Uterus (tissue), 2 donors: ENCODE data around the gene PSME2.

ENCODE experiments used
- POLR2A ChIP-seq, 2 donors: fragments of 450-650 bp; IDR thresholded peaks; one replicate each; pipeline ENCODE4 v1.6.1; 2016; ENCODE audit warnings: antibody characterized with exemption in 2 of 2, mild to moderate bottlenecking in 1 of 2, moderate library complexity in 1 of 2
- TF ChIP-seq, protein P1 (sequence below), 4 experiments: fragments of 200-600 bp in 2 of 4; fragments of 450-650 bp in 2 of 4; sonication (generic) in 2 of 4; IDR thresholded peaks; one replicate each; pipeline ENCODE4 v1.5.1; 2016 to 2019; ENCODE audit warnings: antibody characterized with exemption in 4 of 4, mild to moderate bottlenecking in 2 of 4, moderate library complexity in 1 of 4

DNA sequence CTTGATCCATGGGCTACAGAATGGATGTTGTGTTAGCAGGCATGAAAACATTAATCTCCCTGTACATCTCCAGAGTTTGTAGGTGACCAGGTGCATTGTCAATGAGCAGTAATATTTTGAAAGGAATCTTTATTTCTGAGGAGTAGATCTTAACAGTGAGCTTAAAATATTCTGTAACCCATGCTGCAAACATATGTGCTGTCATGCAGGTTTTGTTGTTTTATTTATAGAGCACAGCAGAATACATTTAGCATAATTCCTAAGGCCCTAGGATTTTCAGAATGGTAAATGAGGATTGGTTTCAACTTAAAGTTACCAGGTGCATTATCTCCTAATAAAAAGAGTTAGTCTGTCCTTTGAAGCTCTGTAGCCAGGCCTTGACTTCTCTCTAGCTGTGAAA is 19.5 kb downstream of the PSME2 start:
- TF ChIP-seq POLR2A (IDR thresholded peaks at IDR 0.05): no peak
- TF ChIP-seq, protein P1, sequence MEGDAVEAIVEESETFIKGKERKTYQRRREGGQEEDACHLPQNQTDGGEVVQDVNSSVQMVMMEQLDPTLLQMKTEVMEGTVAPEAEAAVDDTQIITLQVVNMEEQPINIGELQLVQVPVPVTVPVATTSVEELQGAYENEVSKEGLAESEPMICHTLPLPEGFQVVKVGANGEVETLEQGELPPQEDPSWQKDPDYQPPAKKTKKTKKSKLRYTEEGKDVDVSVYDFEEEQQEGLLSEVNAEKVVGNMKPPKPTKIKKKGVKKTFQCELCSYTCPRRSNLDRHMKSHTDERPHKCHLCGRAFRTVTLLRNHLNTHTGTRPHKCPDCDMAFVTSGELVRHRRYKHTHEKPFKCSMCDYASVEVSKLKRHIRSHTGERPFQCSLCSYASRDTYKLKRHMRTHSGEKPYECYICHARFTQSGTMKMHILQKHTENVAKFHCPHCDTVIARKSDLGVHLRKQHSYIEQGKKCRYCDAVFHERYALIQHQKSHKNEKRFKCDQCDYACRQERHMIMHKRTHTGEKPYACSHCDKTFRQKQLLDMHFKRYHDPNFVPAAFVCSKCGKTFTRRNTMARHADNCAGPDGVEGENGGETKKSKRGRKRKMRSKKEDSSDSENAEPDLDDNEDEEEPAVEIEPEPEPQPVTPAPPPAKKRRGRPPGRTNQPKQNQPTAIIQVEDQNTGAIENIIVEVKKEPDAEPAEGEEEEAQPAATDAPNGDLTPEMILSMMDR (IDR thresholded peaks at IDR 0.05): no peak
